HG03175 (cell line): ENCODE data around the gene EIF1.
"Not testable (repeated sequence)": the region's sequence is repeated elsewhere in the genome, so short reads cannot be mapped to it uniquely, and the experiment has no call there.

Source experiments
- ATAC-seq: cut with Tn5 transposase; IDR thresholded peaks from one replicate; pipeline ENCODE4 v1.9.1; 2021; ENCODE audit warnings: mild to moderate bottlenecking, moderate library complexity; ENCODE audit not compliant: unreplicated experiment

EIF1 gene

GRCh38 chr17:41678411-41678906 lies 10.2 kb upstream of the EIF1 start:
- ATAC-seq = peak; percentile 15

DNA sequence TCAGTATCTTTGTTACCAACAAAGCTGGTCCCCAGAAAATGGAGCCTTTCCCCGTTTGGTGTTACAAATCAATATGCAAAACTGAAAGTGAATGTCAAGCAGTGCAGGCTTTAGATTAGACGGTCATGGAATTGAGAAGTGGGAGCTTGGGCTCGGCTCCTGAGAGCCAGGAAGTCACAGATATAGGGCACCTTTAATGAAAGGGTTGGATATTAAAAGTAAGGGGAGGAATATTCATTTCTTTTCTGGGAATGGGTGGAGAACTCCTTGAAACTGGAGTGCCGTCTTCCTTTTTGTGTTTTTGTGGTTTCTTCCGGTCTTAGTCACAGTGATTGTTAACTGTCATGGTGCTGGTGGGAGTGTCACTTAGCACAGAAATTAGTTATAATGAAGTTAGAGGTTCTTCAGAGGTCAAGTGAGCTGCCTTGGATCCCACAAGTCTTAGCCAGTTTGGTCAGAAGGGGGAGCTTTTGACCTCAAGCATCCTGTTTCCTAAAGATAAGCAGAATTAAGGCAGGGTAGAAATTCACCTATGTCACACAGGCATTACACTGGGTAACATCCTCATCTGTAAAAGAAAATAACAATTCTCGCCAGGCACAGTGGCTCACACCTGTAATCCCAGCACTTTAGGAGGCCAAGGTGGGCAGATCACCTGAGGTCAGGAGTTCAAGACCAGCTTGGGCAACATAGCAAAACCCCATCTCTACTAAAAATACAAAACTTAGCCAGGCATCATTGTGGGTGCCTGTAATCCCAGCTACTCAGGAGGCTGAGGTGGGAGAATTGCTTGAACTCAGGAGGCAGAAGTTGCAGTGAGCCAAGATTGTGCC lies 9.6 kb upstream of the EIF1 start:
- ATAC-seq = peak; percentile 76

GRCh38 chr17:41679740-41680425 lies 8.8 kb upstream of the EIF1 start:
- ATAC-seq = no peak

GRCh38 chr17:41680426-41681040 lies 8.2 kb upstream of the EIF1 start:
- ATAC-seq = no peak

GRCh38 chr17:41681776-41682175 lies 6.9 kb upstream of the EIF1 start:
- ATAC-seq = no peak

GRCh38 chr17:41682631-41683030 lies 6.1 kb upstream of the EIF1 start:
- no peak for ATAC-seq

DNA sequence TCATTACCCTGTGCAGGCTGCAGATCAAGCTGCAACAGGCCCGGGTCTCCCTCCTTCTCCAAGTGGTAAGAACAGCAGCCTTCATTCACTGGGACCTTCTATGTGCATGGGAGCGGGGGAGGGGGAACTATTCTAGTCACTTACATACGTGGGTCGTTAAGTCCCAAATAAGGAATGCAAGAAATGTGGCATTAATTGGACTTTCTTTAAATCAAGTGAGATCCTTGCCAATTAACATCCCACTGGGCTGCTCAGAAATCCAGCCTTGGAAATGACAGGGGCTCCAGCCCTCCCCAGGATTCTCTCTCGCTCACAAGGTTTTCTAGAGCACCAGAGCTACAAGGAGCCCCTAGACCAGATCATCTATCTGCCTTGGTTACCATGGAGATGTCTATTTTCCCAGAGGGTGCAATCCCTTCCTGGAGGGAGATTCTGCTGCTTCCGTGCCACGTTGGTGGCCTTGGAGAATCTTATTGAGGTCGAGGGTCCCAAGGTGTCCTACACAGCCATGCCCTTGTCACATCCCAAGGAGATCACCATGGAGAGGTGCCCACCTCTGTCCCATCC lies 5.2 kb upstream of the EIF1 start:
- no peak for ATAC-seq

DNA sequence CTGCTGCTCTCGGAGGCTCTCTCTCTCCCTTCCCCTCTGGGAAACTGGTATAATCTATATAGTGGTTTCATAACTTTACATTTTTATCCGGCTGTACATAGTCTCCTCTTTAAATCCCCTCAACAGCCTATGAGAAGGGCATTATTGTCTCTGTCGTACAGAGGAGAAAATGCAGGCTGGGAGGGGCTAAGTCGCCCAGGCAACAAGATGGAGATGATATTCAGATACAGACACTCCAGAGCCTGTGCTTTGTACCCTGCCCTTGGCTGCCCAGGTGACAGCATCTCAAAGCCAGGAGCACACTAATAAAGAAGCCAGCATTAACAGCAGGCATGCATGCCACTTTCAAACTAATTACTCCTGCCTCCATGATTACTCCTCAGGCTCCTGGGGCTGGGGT lies 4.7 kb upstream of the EIF1 start:
- no peak for ATAC-seq

DNA sequence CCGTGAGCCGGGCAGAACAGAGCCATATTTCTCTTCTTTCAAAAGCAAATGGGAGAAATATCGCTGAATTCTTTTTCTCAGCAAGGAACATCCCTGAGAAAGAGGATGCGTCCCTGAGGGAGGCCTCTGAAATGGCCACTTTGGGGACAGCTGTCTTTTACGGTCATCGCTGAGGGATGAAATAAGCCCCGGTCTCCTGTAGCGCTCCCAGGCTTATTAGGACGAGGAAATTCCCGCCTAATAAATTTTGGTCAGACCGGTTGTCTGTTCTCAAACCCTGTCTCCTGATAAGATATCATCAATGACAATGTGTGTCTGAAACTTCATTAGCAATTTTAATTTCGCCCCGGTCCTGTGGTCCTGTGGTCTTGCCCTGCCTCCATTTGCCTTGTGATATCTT lies 2.9 kb upstream of the EIF1 start:
- not testable (repeated sequence) for ATAC-seq

GRCh38 chr17:41686281-41686680 lies 2.4 kb upstream of the EIF1 start:
- no peak for ATAC-seq

DNA sequence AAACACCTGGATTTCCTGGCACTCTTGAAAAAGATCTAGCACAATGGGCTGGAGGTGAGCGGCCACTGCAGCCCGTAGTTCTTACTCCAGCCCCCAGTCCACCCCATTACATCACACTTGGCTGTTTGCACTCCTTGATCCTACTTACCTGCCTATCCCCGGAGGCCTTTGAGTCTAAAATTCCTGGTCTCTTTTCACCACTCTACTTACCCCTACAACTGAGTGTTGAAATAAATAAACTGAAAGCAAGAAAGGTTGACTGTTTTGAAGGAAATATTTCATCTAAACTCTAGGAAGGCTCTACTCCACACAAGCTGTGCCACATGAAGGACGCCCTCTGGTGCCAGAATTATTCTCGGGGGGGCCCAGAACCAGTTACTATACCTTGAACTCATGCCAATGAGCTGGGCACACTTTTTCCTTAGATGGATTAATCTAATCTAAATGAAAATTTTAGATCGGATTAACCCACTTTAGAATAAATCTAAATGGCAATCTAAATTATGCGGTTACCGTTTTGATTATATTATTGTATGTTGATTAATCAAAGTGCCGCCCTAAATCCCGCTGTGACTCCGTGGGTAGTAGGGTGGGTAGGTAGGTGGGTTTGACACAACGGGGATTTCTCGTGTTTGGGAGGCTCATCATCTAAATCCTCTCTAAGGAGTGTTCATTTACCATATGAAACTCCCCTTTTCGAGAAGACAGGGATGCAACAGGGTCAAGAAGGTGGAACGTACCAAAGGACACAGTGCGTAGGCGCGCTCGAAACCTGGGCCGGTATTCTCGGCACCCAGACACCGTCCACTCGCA lies 651 bp upstream of the EIF1 start:
- peak; percentile 2 for ATAC-seq

GRCh38 chr17:41689497-41690299 lies 1.0 kb downstream of the EIF1 start:
- no peak for ATAC-seq

GRCh38 chr17:41690497-41690896 lies 1.8 kb downstream of the EIF1 start:
- no peak for ATAC-seq

- ATAC-seq = no peak
These were observed 2.5 kb downstream of the EIF1 start for GRCh38 chr17:41691031-41691777.

GRCh38 chr17:41692722-41693521 lies 4.2 kb downstream of the EIF1 start:
- ATAC-seq = no peak

DNA sequence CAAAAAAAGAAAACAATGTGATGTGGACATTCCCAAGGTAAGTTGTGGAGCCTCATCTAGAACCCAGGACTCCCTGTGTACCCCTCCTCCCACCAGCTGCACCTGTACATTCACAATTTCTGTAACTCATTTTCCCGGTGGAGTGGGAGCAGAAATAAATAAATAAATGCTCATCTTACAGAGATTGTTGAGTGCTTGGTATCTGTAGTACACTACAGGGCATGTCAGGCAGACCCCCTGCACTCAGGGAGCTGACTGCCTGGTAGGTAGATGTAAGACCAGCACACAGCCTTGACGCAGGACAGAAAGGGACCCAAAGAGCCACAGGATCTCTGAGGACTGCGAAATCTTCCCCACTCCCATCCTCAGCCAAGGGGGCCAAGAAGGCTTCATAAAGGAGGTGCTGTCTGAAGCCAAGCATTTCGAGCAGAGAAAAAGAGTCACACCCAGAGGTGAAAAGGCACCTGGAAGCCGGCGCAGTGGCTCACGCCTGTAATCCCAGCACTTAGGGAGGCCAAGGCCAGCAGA lies 6.5 kb downstream of the EIF1 start:
- ATAC-seq = no peak

GRCh38 chr17:41695954-41696757 lies 7.5 kb downstream of the EIF1 start:
- no peak for ATAC-seq
